HEK293 (cell line): ENCODE results near the gene NKPD1.

ENCODE experiments used
- CTCF ChIA-PET: fragments of 350-600 bp; formaldehyde crosslinking; extraction: SDS; loops from one replicate; lab custom pipeline; 2021; ENCODE audit warnings: antibody characterized with exemption; lab: Yijun Ruan, JAX
- POLR2A ChIA-PET: fragments of 300-600 bp; formaldehyde crosslinking; extraction: SDS; loops from one replicate; lab custom pipeline; 2020; ENCODE audit warnings: antibody characterized with exemption, inconsistent platforms; lab: Yijun Ruan, JAX
- H3K27ac ChIP-seq: fragments of 200-500 bp; sonication (Bioruptor generic); 2 replicates; pipeline ENCODE4 v1.5.1; 2014; ENCODE audit warnings: low read depth, low read length, control low read depth, inconsistent platforms; ENCODE audit errors: extremely low read depth
- H3K36me3 ChIP-seq, 2 experiments: fragments of 200-500 bp in 1 of 2; sonication (Bioruptor generic) in 1 of 2; 1 replicate in 1 of 2; 2 replicates in 1 of 2; pipeline ENCODE4 v1.5.1; 2014 to 2017; ENCODE audit warnings: inconsistent platforms in 2 of 2, low read length in 2 of 2; ENCODE audit not compliant: control insufficient read depth in 2 of 2, insufficient read depth in 1 of 2
- H3K4me1 ChIP-seq: fragments of 200-500 bp; sonication (Bioruptor generic); 2 replicates; pipeline ENCODE4 v1.5.1; 2014; ENCODE audit warnings: mild to moderate bottlenecking, low read length, inconsistent platforms; ENCODE audit not compliant: control insufficient read depth, insufficient read depth
- H3K4me3 ChIP-seq: 2 replicates; pipeline ENCODE4 v1.5.1; 2011; ENCODE audit warnings: low read depth, mild to moderate bottlenecking, control low read depth, low read length, moderate library complexity
- H3K9me3 ChIP-seq: fragments of 200-500 bp; sonication (Bioruptor generic); 2 replicates; pipeline ENCODE4 v1.5.1; 2014; ENCODE audit warnings: low read depth, low read length, inconsistent platforms; ENCODE audit not compliant: control insufficient read depth, insufficient read depth
- ATF2 ChIP-seq: fragments of 450-650 bp; formaldehyde crosslinking; IDR thresholded peaks from 2 replicates; pipeline ENCODE4 v1.5.1; 2016; ENCODE audit warnings: missing biosample characterization, missing genetic modification characterization, low read depth
- BCL6B ChIP-seq: fragments of 450-650 bp; formaldehyde crosslinking; IDR thresholded peaks from 2 replicates; pipeline ENCODE4 v1.5.1; 2017; ENCODE audit warnings: missing biosample characterization, missing genetic modification characterization
- GLIS2 ChIP-seq: fragments of 450-650 bp; formaldehyde crosslinking; IDR thresholded peaks from 2 replicates; pipeline ENCODE4 v1.5.1; 2016; ENCODE audit warnings: missing biosample characterization, missing genetic modification characterization
- KLF1 ChIP-seq: fragments of 450-650 bp; formaldehyde crosslinking; IDR thresholded peaks from 2 replicates; pipeline ENCODE4 v1.5.1; 2016; ENCODE audit warnings: missing biosample characterization, missing genetic modification characterization
- KLF8 ChIP-seq: fragments of 450-650 bp; formaldehyde crosslinking; IDR thresholded peaks from 2 replicates; pipeline ENCODE4 v1.5.1; 2016; ENCODE audit warnings: missing biosample characterization, missing genetic modification characterization
- OSR2 ChIP-seq: fragments of 450-650 bp; formaldehyde crosslinking; IDR thresholded peaks from 2 replicates; pipeline ENCODE4 v1.5.1; 2016; ENCODE audit warnings: missing biosample characterization, missing genetic modification characterization
- REST ChIP-seq: fragments of 450-650 bp; formaldehyde crosslinking; IDR thresholded peaks from 2 replicates; pipeline ENCODE4 v1.5.1; 2016; ENCODE audit warnings: missing biosample characterization, missing genetic modification characterization
- SCRT1 ChIP-seq: fragments of 450-650 bp; formaldehyde crosslinking; IDR thresholded peaks from 2 replicates; pipeline ENCODE4 v1.5.1; 2016; ENCODE audit warnings: missing biosample characterization, missing genetic modification characterization, borderline replicate concordance
- TSHZ1 ChIP-seq: fragments of 450-650 bp; formaldehyde crosslinking; IDR thresholded peaks from 2 replicates; pipeline ENCODE4 v1.5.1; 2016; ENCODE audit warnings: missing biosample characterization, missing genetic modification characterization, borderline replicate concordance
- ZBTB20 ChIP-seq: fragments of 450-650 bp; formaldehyde crosslinking; IDR thresholded peaks from 2 replicates; pipeline ENCODE4 v1.5.1; 2016; ENCODE audit warnings: missing biosample characterization, missing genetic modification characterization
- ZBTB7A ChIP-seq: fragments of 450-650 bp; formaldehyde crosslinking; IDR thresholded peaks from 2 replicates; pipeline ENCODE4 v1.5.1; 2016; ENCODE audit warnings: low read depth, missing biosample characterization, missing genetic modification characterization
- ZEB2 ChIP-seq: fragments of 450-650 bp; formaldehyde crosslinking; IDR thresholded peaks from 2 replicates; pipeline ENCODE4 v1.5.1; 2016; ENCODE audit warnings: missing biosample characterization, missing genetic modification characterization
- ZFP69B ChIP-seq: fragments of 450-650 bp; formaldehyde crosslinking; IDR thresholded peaks from 2 replicates; pipeline ENCODE4 v1.5.1; 2016; ENCODE audit warnings: missing biosample characterization, missing genetic modification characterization
- ZNF133 ChIP-seq: fragments of 450-650 bp; formaldehyde crosslinking; IDR thresholded peaks from 2 replicates; pipeline ENCODE4 v1.5.1; 2016; ENCODE audit warnings: missing biosample characterization, missing genetic modification characterization
- ZNF157 ChIP-seq: fragments of 450-650 bp; formaldehyde crosslinking; IDR thresholded peaks from 2 replicates; pipeline ENCODE4 v1.5.1; 2016; ENCODE audit warnings: missing biosample characterization, missing genetic modification characterization
- ZNF174 ChIP-seq: fragments of 450-650 bp; formaldehyde crosslinking; IDR thresholded peaks from 2 replicates; pipeline ENCODE4 v1.5.0; 2017; ENCODE audit warnings: missing biosample characterization, mild to moderate bottlenecking, missing genetic modification characterization
- ZNF302 ChIP-seq: fragments of 450-650 bp; formaldehyde crosslinking; IDR thresholded peaks from 2 replicates; pipeline ENCODE4 v1.5.1; 2016; ENCODE audit warnings: missing biosample characterization, missing genetic modification characterization, low read depth
- ZNF549 ChIP-seq: fragments of 450-650 bp; IDR thresholded peaks from 2 replicates; pipeline ENCODE4 v1.5.1; 2018; ENCODE audit warnings: missing biosample characterization, missing genetic modification characterization, mild to moderate bottlenecking, inconsistent platforms, moderate library complexity
- ZNF654 ChIP-seq: fragments of 450-650 bp; formaldehyde crosslinking; IDR thresholded peaks from 2 replicates; pipeline ENCODE4 v1.5.1; 2016; ENCODE audit warnings: low read depth, missing biosample characterization, missing genetic modification characterization
- ZNF660 ChIP-seq: fragments of 450-650 bp; IDR thresholded peaks from 2 replicates; pipeline ENCODE4 v1.5.1; 2018; ENCODE audit warnings: missing biosample characterization, mild to moderate bottlenecking, missing genetic modification characterization
- ZSCAN16 ChIP-seq: fragments of 450-650 bp; formaldehyde crosslinking; IDR thresholded peaks from 2 replicates; pipeline ENCODE4 v1.5.1; 2016; ENCODE audit warnings: missing biosample characterization, missing genetic modification characterization
- ZXDB ChIP-seq: fragments of 450-650 bp; formaldehyde crosslinking; IDR thresholded peaks from 2 replicates; pipeline ENCODE4 v1.5.1; 2016; ENCODE audit warnings: missing biosample characterization, missing genetic modification characterization
- TF ChIP-seq, protein P1 (sequence below): fragments of 450-650 bp; formaldehyde crosslinking; IDR thresholded peaks from 2 replicates; pipeline ENCODE4 v1.5.1; 2017; ENCODE audit warnings: missing biosample characterization, missing genetic modification characterization

NKPD1 gene

DNA sequence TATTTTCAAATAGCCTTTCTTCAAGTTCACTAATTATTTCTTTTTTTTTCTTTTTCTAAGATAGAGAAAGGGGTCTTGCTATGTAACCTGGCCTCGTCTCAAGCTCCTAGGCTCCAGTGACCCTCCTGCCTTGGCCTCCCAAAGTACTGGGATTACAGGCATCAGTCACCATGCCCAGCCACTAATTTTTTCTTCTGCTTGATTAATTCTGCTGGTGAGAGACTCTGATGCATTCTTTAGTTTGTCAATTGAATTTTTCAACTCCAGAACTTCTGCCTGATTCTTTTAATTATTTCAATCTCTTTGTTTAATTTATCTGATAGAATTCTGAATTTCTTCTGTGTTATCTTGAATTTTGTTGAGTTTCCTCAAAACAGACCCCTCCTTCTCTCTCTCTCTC is 29.2 kb upstream of the NKPD1 start:
- ChIA-PET CTCF (interaction anchor here (1.1 kb wide), 1 partner anchor 9 kb away, joined by 4 read pairs; no protein-coding TSS in a partner anchor), POLR2A (no interaction called here)
- Histone ChIP-seq H3K4me3 (no peak overlapping the region), H3K9me3 (no peaks in the 10 kb centered on the region), H3K36me3 (no peaks in the 10 kb centered on the region), H3K4me1 (no peaks in the 10 kb centered on the region), H3K27ac (no peak overlapping the region)
- TF ChIP-seq BCL6B (no peak), ZFP69B (tag by site-specific recombination) (no peak), ZNF133 (tag by site-specific recombination) (no peak), REST (tag by site-specific recombination) (no peak), TSHZ1 (no peak), KLF1 (tag by site-specific recombination) (no peak), KLF8 (tag by site-specific recombination) (no peak), ZXDB (tag by site-specific recombination) (no peak), ZNF174 (tag by site-specific recombination) (no peak), ZNF157 (no peak), ZBTB7A (tag by site-specific recombination) (no peak)
- TF ChIP-seq, protein P1, sequence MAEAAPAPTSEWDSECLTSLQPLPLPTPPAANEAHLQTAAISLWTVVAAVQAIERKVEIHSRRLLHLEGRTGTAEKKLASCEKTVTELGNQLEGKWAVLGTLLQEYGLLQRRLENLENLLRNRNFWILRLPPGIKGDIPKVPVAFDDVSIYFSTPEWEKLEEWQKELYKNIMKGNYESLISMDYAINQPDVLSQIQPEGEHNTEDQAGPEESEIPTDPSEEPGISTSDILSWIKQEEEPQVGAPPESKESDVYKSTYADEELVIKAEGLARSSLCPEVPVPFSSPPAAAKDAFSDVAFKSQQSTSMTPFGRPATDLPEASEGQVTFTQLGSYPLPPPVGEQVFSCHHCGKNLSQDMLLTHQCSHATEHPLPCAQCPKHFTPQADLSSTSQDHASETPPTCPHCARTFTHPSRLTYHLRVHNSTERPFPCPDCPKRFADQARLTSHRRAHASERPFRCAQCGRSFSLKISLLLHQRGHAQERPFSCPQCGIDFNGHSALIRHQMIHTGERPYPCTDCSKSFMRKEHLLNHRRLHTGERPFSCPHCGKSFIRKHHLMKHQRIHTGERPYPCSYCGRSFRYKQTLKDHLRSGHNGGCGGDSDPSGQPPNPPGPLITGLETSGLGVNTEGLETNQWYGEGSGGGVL (tag by site-specific recombination), result no peak

DNA sequence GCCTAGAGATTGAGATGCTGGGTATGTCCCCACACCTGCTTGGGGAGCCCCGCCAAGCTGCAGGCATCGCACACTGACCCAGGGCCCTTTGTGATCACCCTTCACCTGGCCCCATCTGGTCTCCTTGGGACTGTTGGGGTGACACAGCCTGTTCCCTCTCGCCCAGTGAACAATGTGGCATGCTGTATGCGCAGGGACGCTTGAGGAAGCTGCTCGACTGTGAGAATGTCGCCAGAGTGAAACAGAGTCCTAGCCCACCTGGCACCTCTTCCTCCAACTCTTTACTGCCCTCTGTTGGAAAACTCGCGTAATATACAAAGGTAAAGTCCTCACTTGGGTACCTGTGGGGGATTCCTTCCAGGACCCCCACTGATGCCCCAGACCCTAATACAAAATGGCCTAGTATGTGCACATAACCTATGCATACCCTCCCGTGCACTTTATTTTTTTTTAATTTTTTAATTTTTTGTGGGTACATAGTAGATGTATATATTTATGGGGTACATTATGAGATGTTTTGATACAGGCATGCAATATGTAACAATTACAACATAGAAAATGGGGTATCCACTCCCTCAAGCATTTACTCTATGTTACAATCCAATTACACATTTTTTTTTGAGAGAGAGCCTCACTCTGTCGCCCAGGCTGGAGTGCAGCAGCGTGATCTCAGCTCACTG is 26.8 kb upstream of the NKPD1 start:
- CTCF ChIA-PET, result interaction anchor here (0.6 to 3.1 kb wide), 17 partner anchors 9 to 617 kb away, joined by 3 to 16 read pairs (median 3); partner anchors contain the start of genes BLOC1S3 and TRAPPC6A

More for the DNA sequence above, 26.8 kb upstream of the NKPD1 start:
- Histone ChIP-seq H3K9me3 (no peaks in the 10 kb centered on the region), H3K36me3 (no peaks in the 10 kb centered on the region), H3K27ac (no peak overlapping the region), H3K4me3 (no peak overlapping the region), H3K4me1 (no peaks in the 10 kb centered on the region)
- no peak for TF ChIP-seq ZBTB20 (tag by site-specific recombination)
- no peak for TF ChIP-seq ATF2
- TF ChIP-seq GLIS2 (tag by site-specific recombination), result peak; percentile 44
- no peak for TF ChIP-seq ZSCAN16 (tag by site-specific recombination)
- TF ChIP-seq ZNF302 (tag by site-specific recombination), result no peak
- peak; percentile 41 for TF ChIP-seq ZNF654 (tag by site-specific recombination)
- TF ChIP-seq SCRT1 (tag by site-specific recombination), result no peak
- TF ChIP-seq OSR2 (tag by site-specific recombination), result no peak
- TF ChIP-seq ZNF549, result no peak
- peak; percentile 30; the same call in 1 of the 2 replicates for TF ChIP-seq ZEB2 (tag by site-specific recombination)
- TF ChIP-seq ZNF660 (tag by site-specific recombination), result 0 out of 2 replicates have a peak, but pooled peaks have one; percentile 13
- POLR2A ChIA-PET, result interaction anchor here (0.6 kb wide), 1 partner anchor 64 kb away, joined by 3 read pairs; no protein-coding TSS in a partner anchor
